Neuron (in vitro differentiated cells): Measurements from ENCODE around the gene USP19.

Experiments
- H2AFZ ChIP-seq: one replicate; pipeline ENCODE4 v1.6.1; 2013; ENCODE audit warnings: low read depth, mild to moderate bottlenecking, inconsistent platforms, low read length, moderate library complexity
- H3K27me3 ChIP-seq: one replicate; pipeline ENCODE4 v1.6.1; 2013; ENCODE audit warnings: low read length; ENCODE audit not compliant: insufficient read depth
- H3K36me3 ChIP-seq: one replicate; pipeline ENCODE4 v1.6.1; 2013; ENCODE audit warnings: low read length; ENCODE audit not compliant: insufficient read depth
- H3K4me1 ChIP-seq: one replicate; pipeline ENCODE4 v1.6.1; 2013; ENCODE audit warnings: low read length; ENCODE audit not compliant: insufficient read depth
- H3K4me3 ChIP-seq: 2 replicates; pipeline ENCODE4 v1.5.1; 2013; ENCODE audit warnings: mild to moderate bottlenecking, low read length, moderate library complexity
- H3K9me3 ChIP-seq: one replicate; pipeline ENCODE4 v1.6.1; 2013; ENCODE audit warnings: low read length

USP19 gene

DNA sequence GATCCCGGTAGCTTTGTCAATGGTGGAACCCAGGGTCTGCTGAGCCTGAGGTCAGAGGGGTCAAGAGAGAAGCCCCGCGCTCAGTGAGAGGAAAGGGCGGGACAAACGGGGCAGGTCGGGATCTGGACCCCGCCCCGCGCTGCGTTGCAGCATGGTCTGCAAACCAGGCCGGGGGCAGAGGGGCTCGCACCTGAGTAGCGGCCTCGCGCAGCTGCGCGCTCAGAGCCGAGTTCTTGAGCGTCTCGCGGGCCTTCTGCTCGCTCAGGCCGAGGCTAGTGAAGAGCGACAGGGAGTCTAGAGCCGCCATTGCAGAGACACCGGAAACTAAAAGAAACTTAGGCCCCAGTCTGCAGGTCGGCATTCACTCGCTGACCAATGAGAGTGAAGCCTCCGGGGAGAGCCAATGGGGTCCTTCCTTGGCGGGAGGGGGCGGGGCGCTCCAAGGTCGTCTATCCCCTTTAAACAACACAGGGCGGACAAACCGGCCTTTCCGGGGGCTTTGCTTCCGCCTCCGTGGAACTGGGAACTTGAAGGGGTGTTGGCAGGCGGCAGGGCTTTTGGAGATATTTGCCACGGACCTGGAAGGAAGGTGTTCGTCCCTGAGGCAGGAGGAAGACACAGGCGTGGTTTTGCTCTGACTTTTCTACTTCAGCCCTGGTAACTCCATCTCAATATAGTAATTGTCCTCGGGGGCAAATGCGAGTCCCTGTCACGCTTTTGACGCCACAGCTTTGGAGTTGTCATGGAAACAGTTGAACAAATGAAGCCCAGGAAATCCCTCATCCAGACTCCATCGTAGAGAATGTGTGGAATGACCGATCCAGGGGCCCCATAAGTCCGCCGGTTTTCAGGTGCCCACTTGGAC, 16.0 kb downstream of the USP19 start, which contains the start of gene QARS1:
QARS1 (minus strand) TSS at position 331 of the 865 bp plus-strand sequence; CDS start at position 307, 24 bp downstream.
- no peaks in the 10 kb centered on the region for H3K27me3 ChIP-seq
- peaks cover 17% of the 10 kb centered on the region for H3K4me1 ChIP-seq
- H2AFZ ChIP-seq = peak within 1 kb of the TSS; percentile 13
- H3K36me3 ChIP-seq = peaks cover 54% of the 10 kb centered on the region
- H3K4me3 ChIP-seq = peak within 1 kb of the TSS; percentile 60
- H3K9me3 ChIP-seq = no peaks in the 10 kb centered on the region

DNA sequence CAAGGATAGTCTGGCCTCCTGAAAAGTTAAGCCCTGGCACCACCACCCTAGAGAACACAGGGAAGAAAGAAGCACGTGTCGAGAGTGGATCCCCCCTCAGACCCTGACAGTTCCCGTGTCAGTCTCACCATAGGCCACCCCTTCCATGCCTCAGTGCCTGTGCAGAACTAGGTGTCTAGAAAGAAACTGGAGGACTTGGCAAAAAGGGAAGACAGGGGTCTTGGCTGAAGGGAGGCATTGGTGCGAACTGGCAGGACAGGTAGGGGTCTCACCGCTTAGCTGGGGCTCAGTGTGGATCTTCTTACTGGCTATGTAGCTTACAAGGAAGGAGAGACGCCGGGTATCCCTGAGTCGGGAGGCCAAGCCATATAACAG, 16.6 kb downstream of the USP19 start:
- no peaks in the 10 kb centered on the region for H3K27me3 ChIP-seq
- H3K4me3 ChIP-seq = peak overlapping the region; percentile 60
- peaks cover 17% of the 10 kb centered on the region for H3K4me1 ChIP-seq
- H2AFZ ChIP-seq = peak overlapping the region; percentile 13
- H3K36me3 ChIP-seq = peaks cover 54% of the 10 kb centered on the region
- no peaks in the 10 kb centered on the region for H3K9me3 ChIP-seq

DNA sequence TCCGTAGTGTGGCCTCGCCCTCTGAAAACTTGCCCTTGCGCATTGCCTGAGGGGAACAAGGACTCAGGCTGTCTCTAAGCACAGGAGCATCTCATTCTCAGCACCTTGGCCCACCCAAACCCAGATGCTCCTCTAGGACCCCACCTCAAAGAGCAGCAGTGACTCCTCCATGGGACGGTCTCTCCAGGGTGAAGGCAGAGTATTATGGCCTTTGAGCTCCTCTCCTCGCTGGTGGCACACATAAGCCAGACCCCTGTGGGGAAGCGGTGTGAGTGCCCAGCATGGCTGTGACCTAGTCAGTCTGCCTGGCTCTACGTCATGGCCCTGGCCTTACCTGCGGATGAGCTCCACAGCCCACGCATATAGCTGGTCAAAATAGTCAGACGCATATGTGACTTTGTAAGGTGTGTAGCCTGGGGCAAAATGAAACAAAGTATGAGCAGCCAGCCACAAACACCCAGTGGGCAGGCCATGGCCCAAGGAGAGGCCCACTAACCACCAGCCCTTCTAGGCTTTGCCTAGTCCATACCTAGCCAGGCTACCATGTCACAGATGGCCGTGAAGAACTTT, 20.5 kb downstream of the USP19 start:
- H2AFZ ChIP-seq = no peak overlapping the region
- no peak overlapping the region for H3K4me3 ChIP-seq
- H3K9me3 ChIP-seq = no peaks in the 10 kb centered on the region
- peaks cover 54% of the 10 kb centered on the region for H3K36me3 ChIP-seq
- no peaks in the 10 kb centered on the region for H3K27me3 ChIP-seq
- H3K4me1 ChIP-seq = peaks cover 12% of the 10 kb centered on the region

DNA sequence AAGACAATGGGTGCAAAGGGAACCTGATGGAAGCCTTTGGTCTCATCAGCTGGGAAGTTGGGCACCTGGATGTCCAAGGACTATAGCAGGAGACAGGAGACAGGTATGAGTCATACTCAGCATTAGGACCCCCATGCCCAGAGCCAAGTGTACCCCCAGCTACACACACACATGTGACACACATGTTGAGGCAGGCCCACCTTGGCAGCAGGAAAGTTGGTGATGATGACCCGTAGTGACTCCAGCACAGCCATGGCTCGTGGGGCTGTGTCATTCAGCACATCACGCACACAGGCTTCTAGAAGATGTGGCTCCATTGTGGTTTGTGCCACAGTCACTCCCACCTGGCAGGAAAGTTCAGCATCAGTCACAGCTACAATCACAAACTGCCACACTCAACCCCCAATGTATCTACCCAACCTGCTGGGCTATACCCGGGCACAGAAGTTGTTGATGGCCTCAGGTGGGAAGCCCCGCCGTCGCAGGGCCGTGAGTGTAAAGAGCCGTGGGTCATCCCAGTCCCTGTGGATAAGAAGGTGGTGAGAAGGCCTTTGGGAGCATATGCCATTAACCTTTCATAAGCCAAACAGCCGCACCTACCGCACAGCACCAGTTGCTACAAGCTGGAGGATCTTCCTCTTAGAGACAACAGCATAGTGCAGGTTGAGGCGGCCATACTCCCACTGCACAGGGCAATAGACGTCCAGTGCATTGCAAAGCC, 21.6 kb downstream of the USP19 start:
- no peak overlapping the region for H3K4me3 ChIP-seq
- H3K4me1 ChIP-seq = peaks cover 13% of the 10 kb centered on the region
- no peak overlapping the region for H2AFZ ChIP-seq
- H3K36me3 ChIP-seq = peaks cover 54% of the 10 kb centered on the region
- H3K27me3 ChIP-seq = no peaks in the 10 kb centered on the region
- H3K9me3 ChIP-seq = no peaks in the 10 kb centered on the region

DNA sequence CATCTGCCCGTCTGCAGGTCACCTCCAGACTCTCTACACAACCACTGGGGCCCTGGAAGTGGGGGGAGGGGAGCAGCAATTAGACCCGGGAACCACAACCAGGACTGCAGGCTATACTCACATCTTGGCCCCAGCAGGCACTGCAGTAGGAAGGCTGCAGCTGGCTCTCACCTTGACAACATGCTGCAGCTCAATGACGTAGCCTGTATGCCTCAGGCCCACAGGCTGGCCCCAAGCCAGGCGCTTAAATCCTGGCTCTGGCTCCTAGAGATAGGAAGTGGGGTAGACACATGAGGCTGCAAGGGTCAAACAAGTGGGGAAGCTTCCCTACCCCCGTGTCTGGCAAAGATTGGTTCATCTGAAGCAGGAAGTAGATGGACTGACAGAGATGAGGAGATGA, 22.2 kb downstream of the USP19 start:
- Histone ChIP-seq H3K4me1 (peaks cover 6% of the 10 kb centered on the region), H2AFZ (no peak overlapping the region), H3K27me3 (no peaks in the 10 kb centered on the region), H3K9me3 (no peaks in the 10 kb centered on the region), H3K4me3 (no peak overlapping the region), H3K36me3 (peaks cover 53% of the 10 kb centered on the region)

DNA sequence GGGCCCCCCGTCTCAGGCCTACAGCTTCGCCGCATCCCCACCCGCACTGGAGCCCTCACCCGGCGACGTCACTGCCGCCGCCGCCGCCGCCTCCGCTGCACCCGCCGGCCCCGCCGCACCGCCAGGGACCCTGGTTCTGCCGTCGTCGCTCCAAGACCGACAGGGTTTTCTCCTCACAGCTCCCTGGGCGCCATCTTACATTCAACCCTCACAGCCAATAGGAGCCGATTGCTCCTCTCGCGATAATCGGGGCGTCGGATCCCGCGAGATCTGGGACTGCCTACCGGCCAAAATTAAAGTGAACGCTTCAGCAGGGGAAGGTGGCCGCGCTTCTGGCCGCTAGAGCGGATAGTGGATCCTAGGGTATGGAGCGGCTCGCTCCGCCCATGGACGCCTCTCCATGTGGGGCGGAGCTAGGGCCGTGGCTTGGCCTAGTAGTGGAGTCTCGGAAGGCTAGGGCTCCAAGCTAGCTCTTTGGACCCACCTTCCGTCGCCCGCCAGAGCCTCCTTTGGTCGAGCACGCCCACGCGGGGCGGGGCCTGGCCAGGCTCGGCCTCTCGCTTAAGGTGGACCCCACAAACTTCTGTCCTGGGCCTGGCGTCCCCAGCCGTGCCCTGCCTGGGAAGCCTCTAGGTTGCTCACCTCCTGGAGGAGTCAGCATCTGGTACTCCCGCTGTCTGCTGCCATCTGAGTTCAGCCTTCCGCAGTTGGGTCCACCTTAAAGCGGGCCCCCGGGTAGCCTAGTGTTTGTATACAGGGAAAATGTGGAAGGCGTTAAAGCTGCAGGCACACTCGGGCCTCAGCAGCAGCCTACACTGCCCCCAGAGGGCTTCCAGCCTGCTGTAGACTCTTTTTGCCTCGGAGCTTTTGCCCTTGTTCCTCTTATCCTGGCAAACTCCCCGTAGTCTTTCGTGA, 26.5 kb downstream of the USP19 start, which contains the start of gene QRICH1:
QRICH1 (minus strand) TSS at position 219 of the 915 bp plus-strand sequence. CDS start 17,054 bp downstream, outside the sequence.
- H3K36me3 ChIP-seq = peaks cover 34% of the 10 kb centered on the region
- no peaks in the 10 kb centered on the region for H3K27me3 ChIP-seq
- H3K4me1 ChIP-seq = peaks cover 14% of the 10 kb centered on the region
- H3K9me3 ChIP-seq = no peaks in the 10 kb centered on the region
- peak within 1 kb of the TSS; percentile 68 for H3K4me3 ChIP-seq
- H2AFZ ChIP-seq = peak within 1 kb of the TSS; percentile 38

DNA sequence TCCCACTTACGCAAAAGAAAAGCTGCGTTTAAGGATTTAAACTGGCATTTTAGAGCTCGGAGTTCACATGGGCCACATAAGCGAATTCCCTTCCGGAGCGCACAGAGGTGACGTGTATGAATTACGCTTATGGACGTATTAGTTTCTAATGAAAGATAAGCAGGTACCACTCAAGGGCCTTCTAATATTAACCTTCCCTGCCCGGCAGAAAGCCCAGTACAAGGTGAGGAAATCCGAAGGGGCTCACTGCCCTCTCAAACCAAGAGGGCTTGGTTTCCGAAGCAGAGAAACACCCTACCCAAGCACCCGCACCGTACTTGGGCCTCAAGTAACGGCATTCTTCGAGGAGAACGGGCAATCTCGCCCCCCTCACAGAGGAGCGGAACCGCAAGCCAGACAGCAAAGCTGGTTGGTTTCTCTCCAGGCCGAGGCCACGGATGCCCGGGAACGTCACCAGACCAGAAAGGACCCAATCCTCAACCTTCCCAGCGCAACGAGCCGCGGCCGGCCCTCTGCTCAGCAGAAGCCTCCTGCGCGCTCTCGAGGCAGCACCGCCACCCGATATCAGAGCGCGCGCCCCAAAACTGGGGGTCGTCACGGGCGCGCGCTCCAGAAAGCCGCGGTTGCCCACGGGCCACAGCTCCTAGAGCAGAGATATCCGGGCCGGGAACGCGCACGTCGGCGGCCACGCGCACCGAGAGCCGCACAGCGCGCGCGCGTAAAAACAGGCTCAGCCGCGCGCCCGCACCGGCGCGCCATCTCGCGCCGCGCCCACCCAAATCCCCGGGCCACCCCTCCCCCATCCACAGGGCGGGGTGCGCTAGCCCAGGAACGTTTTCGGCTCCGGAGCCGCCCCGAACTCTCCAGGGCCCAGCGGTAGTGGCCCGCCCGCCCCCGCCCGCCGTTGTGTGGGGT, 27.4 kb downstream of the USP19 start:
- Histone ChIP-seq H3K27me3 (no peaks in the 10 kb centered on the region), H3K36me3 (peaks cover 31% of the 10 kb centered on the region), H2AFZ (peak overlapping the region; percentile 38)

DNA sequence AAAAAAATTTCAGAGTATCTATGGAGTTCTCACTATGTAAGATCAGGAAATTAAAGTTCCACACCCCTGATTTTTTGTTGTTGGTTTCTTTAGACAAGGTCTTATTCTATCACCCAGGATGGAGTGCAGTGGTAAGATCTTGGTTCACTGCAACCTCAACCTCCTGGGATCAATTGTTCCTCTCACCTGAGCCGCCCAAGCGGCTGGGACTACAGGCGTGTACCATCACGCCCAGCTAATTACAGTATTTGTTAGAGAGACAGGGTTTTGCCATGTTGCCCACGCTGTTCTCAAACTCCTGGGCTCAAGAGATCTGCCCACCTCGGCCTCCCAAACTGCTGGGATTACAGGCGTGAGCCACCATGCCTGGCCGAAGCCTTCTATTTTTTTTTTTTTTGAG, 39.2 kb downstream of the USP19 start:
- H3K27me3 ChIP-seq = no peaks in the 10 kb centered on the region
- no peak overlapping the region for H2AFZ ChIP-seq
- no peaks in the 10 kb centered on the region for H3K4me1 ChIP-seq
- no peaks in the 10 kb centered on the region for H3K9me3 ChIP-seq
- H3K36me3 ChIP-seq = peaks cover 28% of the 10 kb centered on the region
- no peak overlapping the region for H3K4me3 ChIP-seq

More for the DNA sequence above, 27.4 kb downstream of the USP19 start:
- H3K4me1 ChIP-seq = peaks cover 14% of the 10 kb centered on the region
- no peaks in the 10 kb centered on the region for H3K9me3 ChIP-seq
- H3K4me3 ChIP-seq = peak overlapping the region; percentile 68

DNA sequence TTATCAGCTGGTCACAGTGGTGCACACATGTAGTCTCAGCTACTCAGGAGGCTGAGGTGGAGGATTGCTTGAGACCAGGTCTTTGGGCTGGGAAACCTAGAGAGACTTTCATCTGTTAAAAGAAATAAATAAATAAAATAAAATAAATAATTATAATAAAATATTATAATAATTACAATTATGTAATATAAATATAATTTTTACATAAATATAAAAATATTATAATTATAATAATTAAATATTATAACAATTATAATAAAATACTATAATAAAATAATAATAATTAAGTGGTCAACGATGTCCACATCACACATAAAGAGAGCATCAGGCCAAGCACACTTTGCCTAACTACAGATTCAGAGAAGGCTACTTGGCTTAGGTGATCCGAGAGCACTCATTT, 41.4 kb downstream of the USP19 start:
- H3K9me3 ChIP-seq = no peaks in the 10 kb centered on the region
- H3K27me3 ChIP-seq = no peaks in the 10 kb centered on the region
- no peak overlapping the region for H2AFZ ChIP-seq
- H3K36me3 ChIP-seq = peaks cover 39% of the 10 kb centered on the region
- no peak overlapping the region for H3K4me3 ChIP-seq
- no peaks in the 10 kb centered on the region for H3K4me1 ChIP-seq

DNA sequence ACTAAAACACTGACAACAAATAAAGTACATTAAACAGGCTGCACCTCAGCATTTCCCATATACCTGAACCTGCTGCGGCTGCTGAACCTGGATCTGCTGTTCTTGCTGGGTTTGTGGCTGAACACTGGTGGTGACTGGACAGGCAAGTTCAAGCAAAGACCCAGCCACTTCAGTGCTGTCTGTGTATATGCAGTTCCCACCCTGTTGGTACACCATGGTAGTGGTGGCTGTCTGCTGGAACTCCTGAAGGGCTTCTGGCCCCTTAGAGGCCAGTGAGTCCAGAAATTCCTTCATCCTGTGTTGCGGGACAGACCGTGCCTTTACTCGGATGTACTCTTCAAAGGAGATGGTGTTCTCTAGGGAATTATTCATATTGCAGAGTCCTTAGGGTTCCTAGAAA, 44.0 kb downstream of the USP19 start:
- no peaks in the 10 kb centered on the region for H3K27me3 ChIP-seq
- no peak overlapping the region for H3K4me3 ChIP-seq
- peaks cover 59% of the 10 kb centered on the region for H3K36me3 ChIP-seq
- H2AFZ ChIP-seq = no peak overlapping the region
- H3K4me1 ChIP-seq = no peaks in the 10 kb centered on the region
- H3K9me3 ChIP-seq = no peaks in the 10 kb centered on the region

DNA sequence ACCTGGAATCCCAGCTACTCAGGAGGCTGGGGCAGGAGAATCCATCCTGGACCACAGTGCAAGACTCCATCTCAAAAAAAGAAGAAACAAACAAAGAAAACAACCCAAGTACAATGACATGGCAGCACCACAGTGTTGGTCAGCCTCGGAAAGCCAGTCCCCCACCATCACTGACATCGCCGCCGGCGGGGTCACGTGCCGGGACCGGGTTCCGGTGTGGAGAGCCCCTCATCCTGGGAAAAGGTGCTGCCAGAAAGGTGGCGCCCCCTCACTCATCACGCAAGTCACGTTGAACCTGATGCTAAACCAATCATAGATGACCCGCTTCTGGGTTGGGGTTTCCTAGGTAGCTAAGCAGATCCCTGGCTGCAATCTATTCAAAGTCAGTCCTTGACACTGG, 44.5 kb downstream of the USP19 start:
- no peak overlapping the region for H3K4me3 ChIP-seq
- H2AFZ ChIP-seq = no peak overlapping the region
- H3K36me3 ChIP-seq = peaks cover 64% of the 10 kb centered on the region
- H3K4me1 ChIP-seq = no peaks in the 10 kb centered on the region
- H3K9me3 ChIP-seq = no peaks in the 10 kb centered on the region
- H3K27me3 ChIP-seq = no peaks in the 10 kb centered on the region
